NCI-H526 (cell line): ENCODE measurements around the gene NOP9.

Source experiments
- DNase-seq, 2 experiments: peaks; one replicate each; lab custom pipeline; 2025; lab: John Stamatoyannopoulos, UW

NOP9 gene

GRCh38 chr14:24263848-24264247, 35.8 kb upstream of the NOP9 start:
- DNase-seq, result no peak

- DNase-seq, result no peak
These were observed 35.4 kb upstream of the NOP9 start for GRCh38 chr14:24264298-24264697.

- DNase-seq, result no peak
These were observed 33.1 kb upstream of the NOP9 start for GRCh38 chr14:24266344-24267244.

GRCh38 chr14:24267516-24267915, 32.1 kb upstream of the NOP9 start:
- DNase-seq, result no peak

- no peak for DNase-seq
These were observed 31.4 kb upstream of the NOP9 start for GRCh38 chr14:24268225-24268624.

- no peak for DNase-seq
These were observed 30.3 kb upstream of the NOP9 start for GRCh38 chr14:24269368-24269767.

GRCh38 chr14:24269910-24270536, 29.6 kb upstream of the NOP9 start:
- DNase-seq, result no peak

GRCh38 chr14:24270537-24271133, 29.0 kb upstream of the NOP9 start:
- DNase-seq, result no peak

- peak; percentile 86 to 95 for DNase-seq
These were observed 28.4 kb upstream of the NOP9 start, which contains the start of gene RABGGTA for GRCh38 chr14:24271134-24271833. RABGGTA (minus strand) TSS chr14:24271597; CDS start chr14:24271115, 482 bp downstream.

- no peak for DNase-seq
These were observed 27.8 kb upstream of the NOP9 start for GRCh38 chr14:24271834-24272263.

- DNase-seq, result no peak
These were observed 27.2 kb upstream of the NOP9 start for GRCh38 chr14:24272467-24272866.

- DNase-seq, result peak; percentile 65 to 79
These were observed 26.1 kb upstream of the NOP9 start for GRCh38 chr14:24273422-24273998.

- DNase-seq, result no peak
These were observed 25.5 kb upstream of the NOP9 start for GRCh38 chr14:24274101-24274543.

GRCh38 chr14:24277071-24277470, 22.6 kb upstream of the NOP9 start:
- DNase-seq, result no peak

GRCh38 chr14:24277606-24278321, 21.9 kb upstream of the NOP9 start:
- DNase-seq, result no peak

- DNase-seq, result no peak
These were observed 21.2 kb upstream of the NOP9 start for GRCh38 chr14:24278424-24278823.

GRCh38 chr14:24279301-24280186, 20.1 kb upstream of the NOP9 start:
- peak in 1 of 2 experiments; percentile 36 for DNase-seq

GRCh38 chr14:24280797-24281460, 18.7 kb upstream of the NOP9 start:
- no peak for DNase-seq

GRCh38 chr14:24281636-24282035, 18.0 kb upstream of the NOP9 start:
- DNase-seq, result no peak
